Panc1 (cell line): ENCODE measurements around the gene RNASE7.

Experiments
- POLR2AphosphoS5 ChIP-seq: IDR thresholded peaks from 2 replicates; pipeline ENCODE4 v1.6.1; 2012; ENCODE audit warnings: mild to moderate bottlenecking, low read depth, low read length, moderate library complexity
- SIN3A ChIP-seq: IDR thresholded peaks from 2 replicates; pipeline ENCODE4 v1.6.1; 2012; ENCODE audit warnings: low read depth, mild to moderate bottlenecking, low read length, moderate library complexity, borderline replicate concordance; ENCODE audit not compliant: insufficient read depth
- TCF7L2 ChIP-seq: IDR thresholded peaks from 2 replicates; pipeline ENCODE4 v1.6.1; 2011; ENCODE audit warnings: mild to moderate bottlenecking, low read depth, low read length, inconsistent platforms
- TF ChIP-seq, protein P1 (sequence below): fragments of 450-650 bp; IDR thresholded peaks from 2 replicates; pipeline ENCODE4 v1.5.1; 2017; ENCODE audit warnings: mild to moderate bottlenecking
- TF ChIP-seq, protein P2 (sequence below), 2 experiments: IDR thresholded peaks; 2 replicates each; pipeline ENCODE4 v1.6.1; 2011 to 2012; ENCODE audit warnings: low read depth in 2 of 2, control low read depth in 1 of 2, low read length in 1 of 2, mild to moderate bottlenecking in 1 of 2, moderate library complexity in 1 of 2; ENCODE audit not compliant: insufficient read depth in 1 of 2

DNA sequence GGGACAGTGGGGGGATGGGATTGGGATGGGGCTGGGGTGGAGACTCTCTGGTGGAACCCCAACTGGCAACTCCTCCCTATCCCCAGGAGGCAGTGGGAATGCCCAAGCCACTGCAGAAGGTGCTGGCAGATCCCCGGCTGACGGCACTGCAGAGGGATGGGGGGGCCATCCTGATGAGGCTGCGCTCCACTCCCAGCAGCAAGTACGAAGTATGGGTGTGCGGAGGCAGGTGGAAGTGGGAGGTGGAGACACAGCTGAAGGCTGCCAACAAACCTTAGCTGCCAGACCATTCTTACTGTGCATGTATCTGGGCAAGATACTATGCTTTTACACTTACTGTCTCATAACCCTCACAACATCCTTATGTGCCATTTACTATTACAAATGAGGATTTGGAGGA lies 36.1 kb downstream of the RNASE7 start:
- TF ChIP-seq, protein P1, sequence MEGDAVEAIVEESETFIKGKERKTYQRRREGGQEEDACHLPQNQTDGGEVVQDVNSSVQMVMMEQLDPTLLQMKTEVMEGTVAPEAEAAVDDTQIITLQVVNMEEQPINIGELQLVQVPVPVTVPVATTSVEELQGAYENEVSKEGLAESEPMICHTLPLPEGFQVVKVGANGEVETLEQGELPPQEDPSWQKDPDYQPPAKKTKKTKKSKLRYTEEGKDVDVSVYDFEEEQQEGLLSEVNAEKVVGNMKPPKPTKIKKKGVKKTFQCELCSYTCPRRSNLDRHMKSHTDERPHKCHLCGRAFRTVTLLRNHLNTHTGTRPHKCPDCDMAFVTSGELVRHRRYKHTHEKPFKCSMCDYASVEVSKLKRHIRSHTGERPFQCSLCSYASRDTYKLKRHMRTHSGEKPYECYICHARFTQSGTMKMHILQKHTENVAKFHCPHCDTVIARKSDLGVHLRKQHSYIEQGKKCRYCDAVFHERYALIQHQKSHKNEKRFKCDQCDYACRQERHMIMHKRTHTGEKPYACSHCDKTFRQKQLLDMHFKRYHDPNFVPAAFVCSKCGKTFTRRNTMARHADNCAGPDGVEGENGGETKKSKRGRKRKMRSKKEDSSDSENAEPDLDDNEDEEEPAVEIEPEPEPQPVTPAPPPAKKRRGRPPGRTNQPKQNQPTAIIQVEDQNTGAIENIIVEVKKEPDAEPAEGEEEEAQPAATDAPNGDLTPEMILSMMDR, result no peak
- TF ChIP-seq, protein P2, sequence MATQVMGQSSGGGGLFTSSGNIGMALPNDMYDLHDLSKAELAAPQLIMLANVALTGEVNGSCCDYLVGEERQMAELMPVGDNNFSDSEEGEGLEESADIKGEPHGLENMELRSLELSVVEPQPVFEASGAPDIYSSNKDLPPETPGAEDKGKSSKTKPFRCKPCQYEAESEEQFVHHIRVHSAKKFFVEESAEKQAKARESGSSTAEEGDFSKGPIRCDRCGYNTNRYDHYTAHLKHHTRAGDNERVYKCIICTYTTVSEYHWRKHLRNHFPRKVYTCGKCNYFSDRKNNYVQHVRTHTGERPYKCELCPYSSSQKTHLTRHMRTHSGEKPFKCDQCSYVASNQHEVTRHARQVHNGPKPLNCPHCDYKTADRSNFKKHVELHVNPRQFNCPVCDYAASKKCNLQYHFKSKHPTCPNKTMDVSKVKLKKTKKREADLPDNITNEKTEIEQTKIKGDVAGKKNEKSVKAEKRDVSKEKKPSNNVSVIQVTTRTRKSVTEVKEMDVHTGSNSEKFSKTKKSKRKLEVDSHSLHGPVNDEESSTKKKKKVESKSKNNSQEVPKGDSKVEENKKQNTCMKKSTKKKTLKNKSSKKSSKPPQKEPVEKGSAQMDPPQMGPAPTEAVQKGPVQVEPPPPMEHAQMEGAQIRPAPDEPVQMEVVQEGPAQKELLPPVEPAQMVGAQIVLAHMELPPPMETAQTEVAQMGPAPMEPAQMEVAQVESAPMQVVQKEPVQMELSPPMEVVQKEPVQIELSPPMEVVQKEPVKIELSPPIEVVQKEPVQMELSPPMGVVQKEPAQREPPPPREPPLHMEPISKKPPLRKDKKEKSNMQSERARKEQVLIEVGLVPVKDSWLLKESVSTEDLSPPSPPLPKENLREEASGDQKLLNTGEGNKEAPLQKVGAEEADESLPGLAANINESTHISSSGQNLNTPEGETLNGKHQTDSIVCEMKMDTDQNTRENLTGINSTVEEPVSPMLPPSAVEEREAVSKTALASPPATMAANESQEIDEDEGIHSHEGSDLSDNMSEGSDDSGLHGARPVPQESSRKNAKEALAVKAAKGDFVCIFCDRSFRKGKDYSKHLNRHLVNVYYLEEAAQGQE (IDR thresholded peaks at IDR 0.05; ENCODE audit: insufficient read depth in 1 of 2, low read depth in 2 of 2, low read length in 1 of 2), result no peak
- no peak for TF ChIP-seq POLR2AphosphoS5
- no peak for TF ChIP-seq SIN3A
- TF ChIP-seq TCF7L2, result no peak
